ENCODE measurements around the gene FREM1.

DNA sequence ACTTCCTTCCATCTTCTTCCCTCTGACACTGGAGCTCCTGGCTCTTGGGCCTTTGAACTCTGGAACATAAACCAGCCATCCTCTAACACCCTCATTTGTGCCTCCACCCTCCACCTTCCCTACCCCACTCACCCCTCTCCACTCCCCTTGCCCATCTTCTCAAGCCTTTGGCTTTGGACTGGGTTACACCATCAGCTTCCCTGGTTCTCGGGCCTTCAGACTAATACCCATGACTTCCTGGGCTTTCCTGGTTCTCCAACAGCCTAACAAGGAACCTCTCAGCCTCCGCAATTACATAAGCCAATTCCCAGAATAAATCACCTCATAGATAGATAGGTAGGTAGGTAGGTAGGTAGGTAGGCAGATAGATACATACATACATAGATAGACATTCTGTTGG is 67.1 kb downstream of the FREM1 start:
- no peak for TF ChIP-seq EZH2phosphoT487 (IDR thresholded peaks at IDR 0.05; ENCODE audit: unreplicated experiment)
- no peak for TF ChIP-seq EZH2 (IDR thresholded peaks at IDR 0.05; ENCODE audit: low read depth, unreplicated experiment)
- TF ChIP-seq, protein P1, sequence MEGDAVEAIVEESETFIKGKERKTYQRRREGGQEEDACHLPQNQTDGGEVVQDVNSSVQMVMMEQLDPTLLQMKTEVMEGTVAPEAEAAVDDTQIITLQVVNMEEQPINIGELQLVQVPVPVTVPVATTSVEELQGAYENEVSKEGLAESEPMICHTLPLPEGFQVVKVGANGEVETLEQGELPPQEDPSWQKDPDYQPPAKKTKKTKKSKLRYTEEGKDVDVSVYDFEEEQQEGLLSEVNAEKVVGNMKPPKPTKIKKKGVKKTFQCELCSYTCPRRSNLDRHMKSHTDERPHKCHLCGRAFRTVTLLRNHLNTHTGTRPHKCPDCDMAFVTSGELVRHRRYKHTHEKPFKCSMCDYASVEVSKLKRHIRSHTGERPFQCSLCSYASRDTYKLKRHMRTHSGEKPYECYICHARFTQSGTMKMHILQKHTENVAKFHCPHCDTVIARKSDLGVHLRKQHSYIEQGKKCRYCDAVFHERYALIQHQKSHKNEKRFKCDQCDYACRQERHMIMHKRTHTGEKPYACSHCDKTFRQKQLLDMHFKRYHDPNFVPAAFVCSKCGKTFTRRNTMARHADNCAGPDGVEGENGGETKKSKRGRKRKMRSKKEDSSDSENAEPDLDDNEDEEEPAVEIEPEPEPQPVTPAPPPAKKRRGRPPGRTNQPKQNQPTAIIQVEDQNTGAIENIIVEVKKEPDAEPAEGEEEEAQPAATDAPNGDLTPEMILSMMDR (conservative IDR thresholded peaks at IDR 0.05; ENCODE audit: low read depth in 2 of 2) = no peak
